ENCODE data around the gene C12orf56. TPM values are rescaled to one million over a fixed set of nuclear protein-coding genes. Genes with fewer than 3 reads are reported as not detected.
"Not testable (repeated sequence)": the region's sequence is repeated elsewhere in the genome, so short reads cannot be mapped to it uniquely, and the experiment has no call there.

Gene C12orf56
- total RNA-seq, 2 experiments from 2014 or later = 0.40 TPM; not detected in 1

GRCh38 chr12:64237382-64237781, 153.2 kb downstream of the C12orf56 start:
- Mint-ChIP-seq H3K4me3 (no peak overlapping the region), H3K9me3 (no peaks in the 10 kb centered on the region), H3K27me3 (peaks cover 4% of the 10 kb centered on the region), H3K4me1 (no peaks in the 10 kb centered on the region), H3K36me3 (ENCODE audit: low read depth) (no peaks in the 10 kb centered on the region), H3K27ac (no peak overlapping the region)
- no peak for DNase-seq
- CTCF ChIA-PET = no interaction called here
- POLR2A ChIA-PET = interaction anchor here (1.2 kb wide), 1 partner anchor 15 kb away, joined by 4 read pairs; the partner anchor contains the start of gene KICS2

GRCh38 chr12:64236549-64236948, 154.0 kb downstream of the C12orf56 start:
- POLR2A ChIA-PET = no interaction called here
- DNase-seq = no peak
- H3K27ac Mint-ChIP-seq = no peak overlapping the region
- no peaks in the 10 kb centered on the region for H3K4me1 Mint-ChIP-seq
- CTCF ChIA-PET = no interaction called here
- no peak overlapping the region for H3K4me3 Mint-ChIP-seq
- no peaks in the 10 kb centered on the region for H3K9me3 Mint-ChIP-seq
- peaks cover 4% of the 10 kb centered on the region for H3K27me3 Mint-ChIP-seq
- H3K36me3 Mint-ChIP-seq (ENCODE audit: low read depth) = no peaks in the 10 kb centered on the region

DNA sequence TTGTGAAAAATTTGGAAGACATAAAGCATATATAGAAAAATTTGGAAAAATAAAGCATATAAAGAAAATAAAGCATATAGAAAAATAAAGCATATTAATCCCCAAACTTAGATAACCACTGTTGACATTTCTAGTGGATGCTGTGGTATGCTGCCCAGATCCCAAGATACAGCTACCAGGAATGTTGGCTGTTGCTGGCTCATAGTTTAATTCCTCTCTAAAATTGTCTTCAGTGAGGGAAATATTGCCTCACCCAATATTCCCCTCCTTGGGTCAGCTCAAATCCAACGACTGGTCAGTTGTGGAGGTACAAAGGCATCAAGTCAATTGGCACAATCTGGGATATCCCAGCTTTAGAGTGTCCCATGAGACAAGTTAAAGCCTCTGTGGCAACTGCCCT, 158.4 kb downstream of the C12orf56 start:
- Mint-ChIP-seq H3K27me3 (peaks cover 17% of the 10 kb centered on the region), H3K4me1 (no peaks in the 10 kb centered on the region), H3K27ac (no peak overlapping the region), H3K36me3 (ENCODE audit: low read depth) (no peaks in the 10 kb centered on the region), H3K9me3 (no peaks in the 10 kb centered on the region), H3K4me3 (no peak overlapping the region)
- ChIA-PET POLR2A (no interaction called here), CTCF (interaction anchor here (0.6 kb wide), 1 partner anchor 478 kb away, joined by 3 read pairs; no protein-coding TSS in a partner anchor)
- no peak for DNase-seq

DNA sequence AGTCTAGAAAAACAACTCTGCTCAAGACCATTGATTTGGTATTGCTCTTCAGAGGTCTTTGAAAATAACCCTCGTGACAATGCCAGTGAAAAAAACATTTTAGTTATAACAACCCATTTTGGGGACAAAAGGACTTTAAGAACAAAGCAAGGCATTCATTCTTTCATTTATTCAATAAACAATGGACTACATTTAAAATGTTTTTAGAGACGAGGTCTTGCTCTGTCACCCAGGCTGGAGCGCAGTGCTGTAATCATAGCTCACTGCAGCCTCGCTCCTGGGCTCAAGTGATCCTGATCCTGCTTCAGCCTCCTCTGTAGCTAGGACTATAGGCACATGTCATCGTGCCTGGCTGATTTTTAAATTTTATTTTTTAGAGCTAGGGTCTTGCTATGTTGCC, 160.8 kb downstream of the C12orf56 start:
- H3K9me3 Mint-ChIP-seq = no peaks in the 10 kb centered on the region

GRCh38 chr12:64229240-64229639, 161.3 kb downstream of the C12orf56 start:
- DNase-seq = no peak
- H3K9me3 Mint-ChIP-seq = no peaks in the 10 kb centered on the region
- H3K4me3 Mint-ChIP-seq = no peak overlapping the region
- H3K27me3 Mint-ChIP-seq = peaks cover 21% of the 10 kb centered on the region
- no peaks in the 10 kb centered on the region for H3K36me3 Mint-ChIP-seq (ENCODE audit: low read depth)
- H3K4me1 Mint-ChIP-seq = no peaks in the 10 kb centered on the region
- CTCF ChIA-PET = no interaction called here
- no peak overlapping the region for H3K27ac Mint-ChIP-seq
- POLR2A ChIA-PET = no interaction called here

More for the DNA sequence above, 160.8 kb downstream of the C12orf56 start:
- H3K4me1 Mint-ChIP-seq = no peaks in the 10 kb centered on the region
- ChIA-PET CTCF (no interaction called here), POLR2A (no interaction called here)
- no peaks in the 10 kb centered on the region for H3K36me3 Mint-ChIP-seq (ENCODE audit: low read depth)
- no peak overlapping the region for H3K4me3 Mint-ChIP-seq
- no peak overlapping the region for H3K27ac Mint-ChIP-seq
- DNase-seq = no peak
- H3K27me3 Mint-ChIP-seq = peaks cover 23% of the 10 kb centered on the region

- Mint-ChIP-seq H3K36me3 (ENCODE audit: low read depth) (no peaks in the 10 kb centered on the region), H3K9me3 (no peaks in the 10 kb centered on the region), H3K4me3 (no peak overlapping the region), H3K27me3 (peaks cover 21% of the 10 kb centered on the region), H3K4me1 (peaks cover 15% of the 10 kb centered on the region), H3K27ac (no peak overlapping the region)
- DNase-seq = no peak
- ChIA-PET POLR2A (no interaction called here), CTCF (no interaction called here)
Measured at GRCh38 chr12:64225626-64226025, 164.9 kb downstream of the C12orf56 start.

- H3K27me3 Mint-ChIP-seq = peaks cover 8% of the 10 kb centered on the region
- ChIA-PET CTCF (interaction anchor here (0.5 to 0.8 kb wide), 2 partner anchors 29 to 33 kb away, joined by 3 to 5 read pairs; no protein-coding TSS in a partner anchor), POLR2A (interaction anchor here (0.6 to 1.5 kb wide), 7 partner anchors 12 to 421 kb away, joined by 3 to 11 read pairs (median 3); partner anchors contain the start of gene XPOT)
- H3K9me3 Mint-ChIP-seq = no peaks in the 10 kb centered on the region
- peaks cover 30% of the 10 kb centered on the region for H3K4me1 Mint-ChIP-seq
- peak within 1 kb of the TSS; percentile 87 for H3K27ac Mint-ChIP-seq
- DNase-seq = peak; percentile 92
- peak within 1 kb of the TSS; percentile 91 for H3K4me3 Mint-ChIP-seq
- no peaks in the 10 kb centered on the region for H3K36me3 Mint-ChIP-seq (ENCODE audit: low read depth)
Measured at GRCh38 chr12:64222009-64222765, 168.4 kb downstream of the C12orf56 start, which contains the start of gene KICS2. Gene KICS2 (minus strand): TSS chr12:64222296. CDS start chr12:64222237, 59 bp downstream.

- peak; percentile 53 for DNase-seq
- Mint-ChIP-seq H3K4me3 (peak overlapping the region; percentile 91), H3K36me3 (ENCODE audit: low read depth) (no peaks in the 10 kb centered on the region), H3K27me3 (peaks cover 7% of the 10 kb centered on the region), H3K9me3 (no peaks in the 10 kb centered on the region), H3K27ac (peak overlapping the region; percentile 87), H3K4me1 (peaks cover 30% of the 10 kb centered on the region)
- ChIA-PET CTCF (interaction anchor here (0.5 to 0.8 kb wide), 2 partner anchors 30 to 34 kb away, joined by 3 to 5 read pairs; no protein-coding TSS in a partner anchor), POLR2A (interaction anchor here (1.2 to 1.5 kb wide), 4 partner anchors 16 to 182 kb away, joined by 3 to 11 read pairs (median 4); partner anchors contain the start of gene XPOT)
Measured at GRCh38 chr12:64221651-64222008, 168.9 kb downstream of the C12orf56 start.

- Mint-ChIP-seq H3K27ac (no peak overlapping the region), H3K4me1 (peaks cover 30% of the 10 kb centered on the region), H3K36me3 (ENCODE audit: low read depth) (no peaks in the 10 kb centered on the region), H3K27me3 (no peaks in the 10 kb centered on the region), H3K4me3 (no peak overlapping the region), H3K9me3 (no peaks in the 10 kb centered on the region)
- POLR2A ChIA-PET = no interaction called here
- DNase-seq = no peak
- CTCF ChIA-PET = no interaction called here
Measured at GRCh38 chr12:64220046-64220445, 170.5 kb downstream of the C12orf56 start.

GRCh38 chr12:64219145-64219544, 171.4 kb downstream of the C12orf56 start:
- Mint-ChIP-seq H3K36me3 (ENCODE audit: low read depth) (no peaks in the 10 kb centered on the region), H3K4me1 (peaks cover 30% of the 10 kb centered on the region), H3K9me3 (no peaks in the 10 kb centered on the region), H3K27ac (peak overlapping the region; percentile 60), H3K27me3 (no peaks in the 10 kb centered on the region), H3K4me3 (peak overlapping the region; percentile 7)
- POLR2A ChIA-PET = no interaction called here
- DNase-seq = no peak
- CTCF ChIA-PET = no interaction called here

GRCh38 chr12:64218597-64218996, 172.0 kb downstream of the C12orf56 start:
- H3K9me3 Mint-ChIP-seq = no peaks in the 10 kb centered on the region
- peaks cover 30% of the 10 kb centered on the region for H3K4me1 Mint-ChIP-seq
- peak overlapping the region; percentile 68 for H3K4me3 Mint-ChIP-seq
- CTCF ChIA-PET = interaction anchor here (0.6 to 0.9 kb wide), 3 partner anchors 105 to 397 kb away, joined by 3 read pairs; no protein-coding TSS in a partner anchor
- DNase-seq = no peak
- POLR2A ChIA-PET = no interaction called here
- H3K36me3 Mint-ChIP-seq (ENCODE audit: low read depth) = peaks cover 4% of the 10 kb centered on the region
- H3K27me3 Mint-ChIP-seq = no peaks in the 10 kb centered on the region
- peak overlapping the region; percentile 56 for H3K27ac Mint-ChIP-seq

DNA sequence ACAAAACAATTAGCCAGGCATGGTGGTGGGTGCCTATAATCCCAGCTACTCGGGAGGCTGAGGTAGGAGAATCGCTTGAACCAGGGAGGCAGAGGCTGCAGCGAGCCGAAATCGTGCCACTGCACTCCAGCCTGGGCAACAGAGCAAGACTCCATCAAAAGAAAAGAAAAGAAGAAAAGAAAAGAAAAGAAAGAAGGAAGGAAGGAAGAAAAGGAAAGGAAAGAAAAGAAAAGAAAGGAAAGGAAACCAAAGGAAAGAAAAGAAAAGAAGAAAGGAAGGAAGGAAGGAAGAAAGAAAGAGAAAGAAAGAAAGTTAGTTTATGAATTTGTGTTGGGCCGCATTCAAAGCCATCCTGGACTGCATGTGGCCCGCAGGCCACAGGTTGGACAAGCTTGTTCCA, 172.9 kb downstream of the C12orf56 start:
- H3K9me3 Mint-ChIP-seq; POLR2A ChIA-PET; H3K27me3 Mint-ChIP-seq; DNase-seq; H3K36me3 Mint-ChIP-seq (ENCODE audit: low read depth); H3K4me3 Mint-ChIP-seq: not testable (repeated sequence)
- CTCF ChIA-PET = interaction anchor here (0.9 kb wide), 1 partner anchor 396 kb away, joined by 3 read pairs; no protein-coding TSS in a partner anchor
- peak overlapping the region; percentile 14 for H3K27ac Mint-ChIP-seq
- peaks cover 28% of the 10 kb centered on the region for H3K4me1 Mint-ChIP-seq

DNA sequence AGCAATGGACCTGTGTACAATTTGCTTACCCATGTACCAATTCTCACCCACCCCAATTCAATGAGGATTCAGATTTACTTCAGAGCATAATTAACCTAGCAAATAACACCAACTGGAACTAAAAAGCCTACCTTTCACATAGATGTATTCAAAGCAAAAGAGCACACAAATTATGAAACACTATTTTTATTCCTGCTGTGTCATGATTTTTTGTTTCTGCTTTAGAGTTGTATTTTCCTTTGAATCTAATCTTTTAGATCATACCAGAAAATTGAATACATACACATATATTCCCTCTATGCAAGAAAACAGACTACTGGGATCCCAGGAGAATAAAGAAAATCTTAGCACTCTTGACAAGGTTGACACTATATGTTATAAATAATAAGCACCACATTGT, 174.3 kb downstream of the C12orf56 start:
- ChIA-PET CTCF (no interaction called here), POLR2A (no interaction called here)
- Mint-ChIP-seq H3K9me3 (no peaks in the 10 kb centered on the region), H3K27ac (no peak overlapping the region), H3K4me1 (peaks cover 21% of the 10 kb centered on the region), H3K36me3 (ENCODE audit: low read depth) (peaks cover 15% of the 10 kb centered on the region), H3K27me3 (no peaks in the 10 kb centered on the region), H3K4me3 (no peak overlapping the region)
- no peak for DNase-seq
